Measurements from ENCODE around the gene IDUA.
"Not testable (repeated sequence)": the region's sequence is repeated elsewhere in the genome, so short reads cannot be mapped to it uniquely, and the experiment has no call there.

Gene IDUA

DNA sequence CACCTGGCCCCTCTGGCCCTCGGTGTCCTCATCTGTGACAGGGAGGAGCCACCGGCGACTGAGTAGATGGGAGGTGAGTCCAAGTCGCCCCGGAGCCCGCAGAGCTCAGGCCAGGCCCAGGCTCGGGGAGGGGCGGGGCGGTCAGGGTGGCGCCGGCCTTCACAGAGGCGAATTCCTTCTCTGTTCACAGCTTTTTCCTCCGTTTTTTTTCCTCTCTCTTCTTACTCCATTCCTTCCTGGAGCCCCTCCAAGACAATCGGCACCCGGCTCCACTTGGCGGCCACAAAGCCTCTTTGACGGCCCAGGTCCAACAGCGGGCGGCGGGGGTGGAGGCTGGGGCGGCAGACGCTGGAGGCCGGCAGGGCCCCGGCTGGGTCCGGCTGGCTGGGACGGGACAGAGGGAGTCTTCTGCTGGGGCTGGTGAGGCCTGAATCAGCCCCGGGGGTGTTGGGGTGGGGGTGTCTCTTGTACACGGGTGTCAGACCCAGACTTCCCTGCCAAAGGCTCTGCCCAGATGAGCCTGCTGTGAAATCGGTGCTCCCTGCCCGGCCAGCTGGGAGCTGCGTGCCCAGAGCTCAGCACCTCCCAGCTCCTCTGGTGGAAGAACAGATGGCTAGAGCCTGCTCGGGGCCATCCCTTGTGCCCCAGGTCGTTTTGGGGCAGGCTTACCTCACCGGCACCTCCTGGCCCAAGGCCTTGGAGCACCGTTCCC, 47.2 kb downstream of the IDUA start:
- DNase-seq, result no peak

DNA sequence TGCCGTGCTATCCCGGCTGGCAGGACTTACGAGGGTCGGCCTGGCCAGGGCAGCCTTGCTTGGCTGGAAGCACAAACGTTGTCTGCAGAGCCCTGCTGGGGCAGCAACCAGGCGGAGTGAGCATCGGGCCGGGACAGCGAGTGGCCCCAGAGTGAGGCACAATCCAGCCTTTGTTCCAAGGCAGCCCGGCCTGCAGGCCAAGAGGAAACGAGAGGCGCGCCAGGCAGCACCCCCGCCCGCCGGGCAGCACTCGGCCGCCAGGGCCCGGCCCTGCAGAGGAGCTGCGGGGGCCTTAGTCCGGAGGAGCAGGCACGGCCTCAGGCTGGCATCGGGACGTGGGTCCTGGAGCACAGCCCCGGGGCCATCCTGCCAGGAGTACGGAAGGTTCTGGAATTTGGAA, 48.7 kb downstream of the IDUA start:
- DNase-seq, result no peak

DNA sequence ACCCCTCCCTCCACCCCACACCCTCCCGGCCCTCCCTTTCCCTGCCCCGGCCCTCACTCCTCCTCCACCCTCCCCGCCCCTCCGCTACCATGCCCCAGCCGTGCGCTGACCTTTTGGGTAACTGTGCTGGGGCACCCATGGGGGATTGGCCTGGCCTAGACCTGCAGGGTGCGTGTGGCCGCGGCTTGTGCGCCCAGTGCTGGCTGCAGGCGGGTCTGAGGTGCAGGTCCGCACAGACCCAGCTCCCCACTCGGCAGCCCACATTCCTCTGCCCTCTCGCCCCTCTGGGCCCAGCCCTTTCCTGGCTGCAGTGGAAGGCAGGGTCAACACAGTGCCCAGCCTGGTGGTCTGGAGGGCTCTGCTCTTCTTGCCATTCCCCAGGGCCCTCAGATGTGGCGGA, 49.3 kb downstream of the IDUA start:
- no peak for DNase-seq

DNA sequence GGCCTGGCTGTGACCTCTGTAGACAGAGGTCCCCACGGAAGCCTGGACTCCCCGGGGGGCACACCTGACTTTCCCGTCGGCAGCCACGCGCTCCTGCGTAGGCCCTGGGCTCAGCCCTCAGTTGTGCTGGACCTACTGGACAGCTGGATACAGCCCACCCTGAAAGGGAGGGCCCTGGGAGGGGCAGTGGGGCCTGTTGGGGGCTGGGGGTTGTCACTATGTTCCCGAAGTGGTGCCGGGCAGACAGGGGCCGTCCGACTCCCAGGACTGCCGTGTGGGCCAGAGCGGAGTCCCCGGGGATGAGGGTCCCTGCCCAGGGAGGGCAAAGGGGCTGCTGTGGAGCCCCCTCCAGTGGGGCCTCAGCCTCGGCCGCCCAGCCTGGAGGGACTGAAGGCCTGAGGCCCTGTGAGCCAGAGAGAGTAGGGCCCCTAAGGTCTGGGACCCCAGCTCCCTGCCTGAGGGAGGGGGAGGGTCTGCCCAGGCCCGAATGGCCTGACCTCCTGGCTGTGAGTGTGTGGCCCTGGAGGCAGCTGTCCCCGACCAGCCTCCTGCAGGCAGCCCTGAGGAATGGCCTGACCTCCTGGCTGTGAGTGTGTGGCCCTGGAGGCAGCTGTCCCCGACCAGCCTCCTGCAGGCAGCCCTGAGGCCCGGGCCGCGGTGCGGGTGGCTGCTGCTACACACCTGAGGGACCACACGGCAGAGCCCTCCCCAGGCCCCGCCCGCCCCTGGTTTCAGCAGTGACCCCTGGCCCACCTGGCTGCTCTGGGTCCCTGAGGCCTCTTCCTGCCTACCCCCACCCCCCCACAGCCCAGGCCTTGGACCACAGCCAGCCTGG, 50.3 kb downstream of the IDUA start:
- no peak for DNase-seq

DNA sequence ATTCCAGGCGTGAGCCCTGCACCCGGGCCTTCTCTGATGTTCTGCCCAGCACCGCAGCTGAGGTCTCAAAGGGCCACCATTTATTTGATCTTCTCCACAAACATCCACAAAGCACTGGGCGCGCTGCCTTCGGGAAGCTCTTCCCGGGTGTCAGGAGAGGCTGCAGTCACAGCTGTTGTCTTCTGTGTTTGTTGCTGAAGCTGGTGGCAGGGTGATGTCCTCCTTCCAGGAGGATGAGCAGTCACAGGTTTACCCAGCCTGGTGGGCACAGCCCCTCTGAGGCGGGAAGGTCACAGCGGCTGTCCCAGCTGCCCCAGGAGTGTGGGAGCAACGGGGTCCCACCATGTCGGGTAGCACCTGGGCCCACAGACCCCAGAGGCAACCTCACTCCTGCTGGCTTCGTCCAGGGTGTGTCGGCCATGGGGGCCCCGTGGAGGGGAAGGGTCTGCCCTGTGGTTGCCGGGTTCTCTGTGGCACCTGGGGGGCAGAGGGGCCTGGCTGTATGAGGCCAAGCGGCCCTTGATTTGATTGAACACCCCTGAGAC, 52.2 kb downstream of the IDUA start:
- no peak for DNase-seq

DNA sequence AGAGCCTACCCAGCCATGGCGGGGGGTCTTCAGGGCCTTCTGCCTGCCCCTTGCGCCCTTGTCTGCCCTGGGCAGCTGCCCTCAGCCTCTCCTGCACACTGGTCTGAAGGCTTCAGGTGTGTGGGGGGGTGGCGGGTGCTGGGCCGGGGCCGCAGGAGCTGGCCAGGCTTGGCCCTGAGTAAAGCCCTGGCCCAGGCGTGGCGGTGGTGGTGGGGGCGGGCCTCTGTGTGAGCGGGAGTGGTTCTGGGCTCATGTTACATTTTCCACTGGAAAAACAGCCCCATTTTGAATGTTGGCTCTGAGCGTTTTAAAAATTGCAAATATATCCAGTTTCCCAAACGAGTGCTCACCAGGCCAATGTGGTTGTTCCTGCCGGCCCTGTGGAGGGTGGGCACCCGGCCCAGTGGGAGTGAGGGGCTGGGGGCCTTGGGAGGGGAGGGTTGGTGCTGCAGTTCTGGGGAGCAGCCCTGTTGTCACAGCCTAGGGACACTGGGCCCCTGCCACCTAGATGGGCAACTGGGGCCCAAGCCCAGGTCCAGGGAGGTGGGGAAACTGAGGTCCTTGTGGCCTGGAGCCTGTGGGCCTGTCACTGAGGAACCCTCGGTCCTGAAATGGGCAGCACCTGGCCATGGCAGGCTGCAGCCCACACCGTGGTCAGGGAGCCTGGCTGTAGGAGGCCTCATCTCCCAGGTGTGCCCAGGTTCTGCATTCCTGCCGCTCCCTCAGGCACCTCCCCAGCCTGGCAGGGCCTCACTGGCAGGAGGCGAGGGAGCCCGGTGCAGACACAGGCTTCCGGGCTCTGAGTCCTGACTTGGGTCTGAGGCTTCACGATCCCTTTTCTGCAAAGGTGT, 52.9 kb downstream of the IDUA start:
- no peak for DNase-seq

DNA sequence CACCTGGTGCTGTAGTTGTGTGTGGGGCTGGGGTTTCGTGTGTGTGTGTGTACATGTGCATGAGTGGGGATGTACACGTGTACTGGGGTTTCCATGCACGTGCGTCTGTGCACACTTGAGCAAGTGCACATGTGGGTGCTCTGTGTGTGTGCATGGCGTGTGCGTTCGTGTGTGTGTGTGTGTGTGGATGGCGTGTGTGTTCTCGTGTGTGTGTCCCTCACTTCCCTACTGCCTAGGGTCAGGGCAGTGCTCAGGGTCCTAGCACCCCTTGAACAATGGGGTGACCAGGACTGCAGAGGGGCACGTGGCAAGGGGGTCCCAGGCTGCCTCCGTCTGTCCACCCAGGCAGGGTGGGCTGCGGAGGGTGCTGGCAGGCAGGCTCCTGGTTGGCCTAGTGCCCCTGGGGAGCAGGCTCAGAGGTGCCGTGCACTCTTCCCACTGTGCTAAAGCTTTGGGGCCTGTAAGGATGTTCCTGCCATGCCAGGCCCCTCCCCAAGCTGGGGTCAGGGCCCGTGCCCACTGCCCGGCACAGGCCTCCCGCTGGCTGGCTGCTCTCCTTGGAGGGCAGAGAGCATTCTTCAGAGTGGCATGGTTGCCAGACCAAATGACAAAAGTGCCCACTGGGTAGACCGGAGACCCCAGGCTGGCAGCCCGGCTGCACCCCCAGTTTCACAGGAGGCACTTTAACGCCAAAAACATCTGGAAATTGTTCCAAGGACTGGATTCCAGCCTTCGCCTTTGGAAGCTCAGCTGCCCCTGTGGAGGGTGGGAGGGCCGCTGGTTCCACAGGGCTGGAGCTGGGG, 53.7 kb downstream of the IDUA start:
- no peak for DNase-seq

DNA sequence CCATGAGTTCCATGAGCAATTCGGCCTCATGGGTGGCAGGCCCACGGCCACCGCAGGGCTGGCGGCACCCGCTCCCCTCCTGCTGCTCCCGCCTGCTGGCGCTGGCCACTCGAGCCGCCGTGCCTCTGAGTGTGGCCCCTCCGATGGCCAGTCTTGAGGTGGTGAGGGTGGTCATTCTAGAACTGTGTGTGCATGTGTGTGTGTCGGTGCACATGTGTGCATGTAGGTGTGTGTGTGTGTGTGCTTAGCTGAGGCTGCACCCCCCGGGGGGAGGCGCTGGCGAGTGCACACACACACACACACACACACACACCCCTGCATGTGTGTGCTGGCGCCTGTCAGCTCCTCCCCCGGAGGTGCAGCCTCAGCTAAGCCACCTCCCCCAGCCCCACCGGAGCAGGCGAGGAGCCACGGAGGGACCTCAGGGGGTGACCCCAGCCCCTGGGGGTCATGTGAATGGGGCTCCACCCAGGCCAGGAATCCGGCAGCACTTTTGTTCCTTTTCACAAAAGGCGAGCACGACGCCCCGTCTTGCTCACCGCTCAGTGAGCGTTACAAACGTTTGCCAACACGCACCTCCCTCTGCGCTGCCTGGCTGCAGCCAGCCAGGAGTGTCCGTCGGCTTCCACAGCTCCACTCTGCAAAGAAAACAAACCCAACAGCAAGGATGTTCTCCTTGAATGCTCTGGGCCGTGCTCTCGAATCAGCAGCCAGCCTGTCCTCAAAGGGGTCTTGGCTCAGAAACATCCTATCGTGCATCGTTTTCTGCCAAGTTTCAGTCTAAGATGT, 54.5 kb downstream of the IDUA start:
- DNase-seq, result no peak

DNA sequence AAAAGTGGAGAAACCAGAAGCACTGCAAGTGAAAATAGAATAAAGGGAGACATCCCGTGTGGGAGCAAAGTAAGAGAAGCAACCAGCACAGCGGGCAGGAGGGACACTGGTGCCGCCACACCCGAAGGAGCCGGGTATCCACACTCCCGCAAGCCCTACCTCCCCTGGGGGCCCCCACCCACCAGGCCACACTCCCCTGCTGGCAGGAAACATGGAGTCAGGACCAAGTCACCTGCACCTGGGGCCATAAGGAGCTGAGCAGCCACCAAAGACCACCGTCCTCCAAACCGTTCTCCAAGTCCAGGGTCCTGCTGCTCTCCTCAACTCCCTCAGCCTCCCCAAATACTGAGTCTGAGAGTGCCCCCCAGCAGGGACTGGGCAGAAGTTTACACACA, 55.1 kb downstream of the IDUA start:
- no peak for DNase-seq

DNA sequence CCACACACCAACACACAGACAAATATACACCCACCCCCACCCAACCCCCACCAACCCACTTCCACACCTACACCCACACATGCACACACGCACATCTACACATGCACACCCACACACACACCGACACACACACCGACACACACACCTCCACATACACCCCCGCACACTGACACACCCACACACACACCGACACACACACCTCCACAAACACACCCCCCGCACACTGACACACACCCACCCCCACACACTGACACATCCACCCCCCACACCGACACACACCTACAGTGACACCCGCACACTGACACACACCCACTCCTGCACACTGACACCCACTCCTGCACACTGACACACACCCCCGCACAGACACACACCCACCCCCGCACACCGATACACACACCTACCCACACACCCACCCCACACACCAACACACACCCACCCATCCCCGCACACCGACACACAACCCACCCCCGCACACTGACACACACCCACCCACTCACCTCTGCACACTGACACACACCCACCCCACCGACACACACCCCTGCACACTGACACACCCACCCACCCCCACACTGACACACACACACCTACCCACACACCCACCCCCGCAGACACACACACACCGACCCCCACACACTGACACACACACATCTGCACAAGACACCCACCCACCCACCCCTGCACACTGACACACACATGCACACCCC, 55.7 kb downstream of the IDUA start:
- no peak for DNase-seq

DNA sequence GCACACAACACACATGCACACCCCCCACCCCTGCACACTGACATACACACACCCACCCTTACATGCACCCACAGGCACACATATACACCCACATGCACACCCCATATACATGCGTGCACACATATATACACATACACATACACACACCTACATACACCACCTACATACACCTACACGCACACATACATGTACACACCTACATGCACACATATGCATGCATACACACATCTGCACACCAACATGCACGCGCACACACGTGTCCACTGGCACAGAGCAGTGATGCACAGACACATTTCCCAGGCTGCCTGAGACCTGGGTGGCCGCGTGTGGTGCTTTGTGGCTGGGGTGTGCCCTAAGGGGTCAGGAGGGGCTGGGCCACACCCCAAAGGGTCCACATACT, 56.3 kb downstream of the IDUA start:
- no peak for DNase-seq

DNA sequence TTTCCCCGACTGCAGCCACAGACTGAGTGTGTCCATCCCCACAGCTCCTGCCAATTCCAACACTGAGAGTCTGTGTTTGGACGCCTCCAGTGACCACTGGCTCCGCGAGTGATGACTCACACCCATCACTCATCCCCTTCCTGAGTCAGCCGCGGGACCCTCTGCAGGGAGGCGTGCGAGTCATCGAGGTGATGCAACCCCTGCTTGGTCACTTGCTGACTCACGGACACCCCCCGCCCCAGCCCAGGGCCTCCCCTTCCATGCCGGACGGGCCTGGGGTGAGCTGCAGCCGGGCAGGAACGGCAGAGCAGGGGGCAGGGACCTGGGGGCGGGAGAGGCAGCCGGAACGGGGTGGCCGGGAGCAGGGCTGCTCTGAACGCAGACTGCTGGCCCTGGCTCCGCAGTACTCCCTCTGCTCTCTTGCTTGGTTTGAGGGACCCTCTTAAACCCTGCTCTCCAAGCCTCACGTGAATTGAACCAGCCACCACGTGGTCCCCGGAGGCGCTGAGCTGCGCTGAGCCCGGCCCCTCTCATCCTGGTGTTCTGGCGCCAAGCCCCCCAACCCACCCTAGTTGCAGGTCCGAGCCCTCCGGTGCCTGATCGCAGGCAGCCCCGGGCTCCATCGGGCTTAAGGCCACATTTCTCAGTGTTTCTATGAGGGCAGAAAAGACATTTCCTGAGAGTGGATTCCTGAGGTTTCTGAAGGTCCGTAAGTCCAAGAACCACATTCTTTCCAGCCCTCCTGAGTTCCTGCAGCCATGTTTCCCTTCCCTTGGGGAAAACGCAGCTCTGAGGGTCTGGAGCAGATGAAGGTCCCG, 57.0 kb downstream of the IDUA start:
- DNase-seq, result peak; percentile 54

DNA sequence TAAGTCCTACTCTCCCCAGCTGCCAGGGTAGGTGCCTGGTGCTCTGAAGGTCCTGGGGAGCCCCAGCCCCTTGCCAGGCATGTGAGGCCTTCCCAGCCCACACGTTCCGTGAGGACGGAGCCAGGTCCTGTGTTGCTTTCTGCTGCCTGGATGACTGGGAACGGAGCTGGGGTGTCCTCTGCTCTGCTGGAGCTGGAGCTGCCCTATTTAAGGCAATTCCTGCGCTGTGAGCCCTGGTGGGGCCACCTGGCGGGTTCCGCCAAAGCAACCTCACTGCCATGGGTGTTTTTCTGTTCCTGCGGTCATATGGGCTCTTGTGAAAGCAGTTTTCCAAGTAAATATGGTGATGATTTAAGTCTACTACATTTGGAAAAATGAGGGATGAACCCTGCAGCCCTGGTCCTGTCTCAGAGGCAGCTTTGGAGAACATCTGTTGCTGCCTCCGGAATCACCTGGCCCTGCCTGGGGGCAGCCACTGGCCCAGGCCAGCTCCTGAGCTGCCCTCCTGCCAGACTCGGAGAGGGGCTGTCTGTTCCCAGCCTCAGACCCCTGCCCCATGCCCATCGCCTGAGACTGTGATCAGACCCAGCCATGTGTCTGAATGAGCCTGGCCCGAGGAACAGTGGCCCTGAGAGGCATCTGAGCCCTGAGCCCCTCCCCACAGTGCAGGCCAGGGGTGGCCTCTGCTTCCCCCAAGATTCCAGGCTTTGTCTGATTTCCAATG, 57.8 kb downstream of the IDUA start:
- DNase-seq, result peak; percentile 1

DNA sequence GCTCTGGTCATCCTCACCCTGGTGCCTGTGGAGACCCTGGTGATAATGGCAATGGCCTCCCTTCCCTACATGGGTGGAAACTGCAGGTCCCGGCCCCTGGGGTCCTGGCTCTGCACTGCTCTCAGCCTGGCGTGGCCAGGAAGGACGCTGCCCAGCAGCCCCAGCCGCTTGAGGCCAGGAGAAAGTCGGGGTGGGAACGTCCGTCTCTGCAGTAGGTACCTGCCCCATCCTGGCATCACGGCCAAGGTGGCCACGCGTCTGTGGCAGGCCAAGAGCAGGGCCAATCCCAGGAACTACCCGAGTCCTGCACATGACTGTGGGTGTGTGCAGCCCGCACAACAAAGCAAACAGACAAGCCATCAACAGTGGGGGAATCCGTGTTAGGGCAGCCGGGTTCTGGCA, 58.4 kb downstream of the IDUA start:
- DNase-seq, result no peak

DNA sequence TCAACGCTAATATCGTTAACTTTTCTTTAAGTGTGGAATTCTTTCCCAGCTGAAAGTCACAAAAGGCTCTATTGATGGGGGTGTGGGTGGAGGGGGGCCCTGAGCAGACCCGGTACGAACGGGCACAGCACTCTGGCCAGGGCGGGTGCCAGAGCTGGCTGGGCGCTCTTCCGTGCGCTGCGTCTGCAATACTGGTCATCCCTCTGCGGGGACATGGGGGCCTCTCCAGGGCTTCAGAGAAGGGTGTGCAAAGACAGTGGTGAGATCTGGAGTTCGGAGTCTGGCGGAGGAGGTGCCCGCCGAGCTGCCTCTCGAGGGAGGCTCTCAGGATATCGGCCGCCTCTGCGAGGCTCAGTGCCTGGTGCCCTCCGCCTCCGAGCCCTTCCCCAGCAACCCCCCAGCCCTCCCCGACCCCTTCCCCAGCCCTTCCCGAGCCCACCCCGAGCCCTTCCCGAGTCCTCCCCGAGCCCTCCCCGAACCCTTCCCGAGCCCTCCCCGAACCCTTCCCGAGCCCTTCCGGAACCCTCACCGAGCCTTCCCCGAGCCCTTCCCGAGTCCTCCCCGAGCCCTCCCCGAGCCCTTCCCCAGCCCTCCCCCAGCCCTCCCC, 58.9 kb downstream of the IDUA start:
- DNase-seq, result no peak

DNA sequence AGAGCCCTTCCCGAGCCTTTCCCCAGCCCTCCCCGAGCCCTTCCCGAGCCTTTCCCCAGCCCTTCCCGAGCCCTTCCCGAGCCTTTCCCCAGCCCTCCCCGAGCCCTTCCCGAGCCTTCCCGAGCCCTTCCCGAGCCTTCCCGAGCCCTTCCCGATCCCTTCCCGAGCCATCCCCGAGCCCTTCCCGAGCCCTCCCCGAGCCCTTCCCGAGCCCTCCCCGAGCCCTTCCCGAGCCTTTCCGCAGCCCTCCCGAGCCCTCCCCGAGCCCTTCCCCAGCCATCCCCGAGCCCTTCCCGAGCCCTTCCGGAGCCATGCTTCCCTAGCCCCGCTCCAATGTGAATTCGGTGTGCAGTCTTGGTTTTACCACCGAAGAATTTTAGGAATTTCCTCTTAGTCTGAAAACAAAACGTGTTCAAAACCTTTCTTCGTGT, 59.8 kb downstream of the IDUA start:
- not testable (repeated sequence) for DNase-seq

DNA sequence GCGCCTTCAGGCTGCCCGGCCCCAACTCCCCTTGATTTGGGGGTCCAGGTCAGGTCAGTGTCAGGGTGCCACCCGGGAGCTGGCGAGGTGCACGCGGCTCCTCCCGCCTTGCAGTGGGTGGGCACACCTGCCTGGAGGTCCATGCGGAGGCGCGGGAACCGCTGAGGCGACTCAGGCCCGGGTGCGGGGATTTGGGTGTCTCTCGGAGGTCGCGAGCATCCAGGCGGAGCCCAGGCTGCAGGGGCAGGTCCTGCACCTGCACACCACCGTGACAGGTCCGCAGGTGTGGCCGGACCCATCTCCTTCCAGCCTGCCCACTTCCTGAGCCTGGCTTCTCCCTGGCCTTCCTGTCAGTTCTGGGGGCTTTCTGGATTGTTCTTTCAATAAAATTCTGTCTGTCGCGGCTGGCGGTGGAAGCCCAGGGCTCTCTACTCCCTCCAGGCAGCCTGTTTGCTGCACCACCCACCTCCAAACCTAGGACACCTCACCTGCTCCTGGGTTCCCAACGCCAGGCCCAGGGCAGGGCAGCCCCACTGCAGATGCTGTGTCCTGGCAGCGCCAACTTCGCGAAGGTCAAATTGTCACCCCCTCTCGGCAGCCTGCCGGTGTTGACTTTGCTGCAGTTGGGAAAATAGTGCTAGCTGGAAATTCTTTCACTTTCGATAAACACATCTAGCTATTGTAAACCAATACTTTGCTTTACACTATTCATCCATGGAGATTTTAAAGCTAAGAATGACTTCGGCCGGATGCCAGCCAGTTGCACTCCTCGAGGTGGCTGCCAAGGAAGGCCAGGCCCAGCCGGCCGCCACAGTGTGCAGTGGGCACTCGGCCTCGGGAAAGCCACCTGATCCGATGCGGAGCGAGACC, 60.5 kb downstream of the IDUA start:
- DNase-seq, result no peak
